ENCODE data around the gene LCN15.
"Not testable (repeated sequence)": the region's sequence is repeated elsewhere in the genome, so short reads cannot be mapped to it uniquely, and the experiment has no call there.

Gene LCN15

DNA sequence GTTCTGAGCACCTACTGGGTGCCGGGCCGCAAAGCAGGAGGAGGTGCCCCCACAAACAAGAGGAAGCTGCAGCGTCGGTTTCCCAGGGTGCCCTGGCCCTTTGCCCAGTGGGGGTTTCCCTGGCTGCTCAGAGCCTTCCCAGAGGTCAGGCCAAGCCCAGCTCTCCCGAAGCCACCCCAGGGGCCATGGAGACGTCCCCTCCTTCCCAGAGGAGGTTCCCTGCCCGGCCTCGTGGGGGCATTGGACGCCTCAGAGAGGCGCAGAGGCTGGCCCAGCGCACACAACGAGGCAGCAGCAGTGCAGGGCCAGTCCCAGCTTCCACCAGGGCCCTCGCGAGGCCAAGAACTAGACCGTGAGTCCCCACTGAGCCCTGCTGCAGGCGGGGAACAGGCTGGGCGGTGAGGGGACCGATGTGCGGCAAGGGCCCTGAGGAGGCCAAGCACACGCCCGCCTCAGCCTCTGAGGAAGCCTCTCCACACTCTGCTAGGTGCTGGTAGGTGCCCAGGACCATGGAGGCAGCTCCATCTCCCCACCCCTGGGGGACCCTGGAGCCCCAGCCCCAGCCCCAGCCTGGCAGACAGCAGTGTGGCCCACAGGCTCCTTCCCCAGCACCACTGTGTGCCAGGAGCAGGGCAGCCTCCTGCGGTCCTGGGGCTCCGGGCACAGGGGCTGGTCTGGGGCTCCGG is 45.0 kb downstream of the LCN15 start:
- DNase-seq: no peak

GRCh38 chr9:136718345-136719194 is 45.7 kb downstream of the LCN15 start:
- DNase-seq: no peak

GRCh38 chr9:136717399-136717798 is 46.9 kb downstream of the LCN15 start:
- no peak for DNase-seq

- no peak for DNase-seq
Observed at GRCh38 chr9:136714893-136715274, 49.4 kb downstream of the LCN15 start.

- no peak for DNase-seq
Observed at GRCh38 chr9:136714096-136714892, 50.0 kb downstream of the LCN15 start.

DNA sequence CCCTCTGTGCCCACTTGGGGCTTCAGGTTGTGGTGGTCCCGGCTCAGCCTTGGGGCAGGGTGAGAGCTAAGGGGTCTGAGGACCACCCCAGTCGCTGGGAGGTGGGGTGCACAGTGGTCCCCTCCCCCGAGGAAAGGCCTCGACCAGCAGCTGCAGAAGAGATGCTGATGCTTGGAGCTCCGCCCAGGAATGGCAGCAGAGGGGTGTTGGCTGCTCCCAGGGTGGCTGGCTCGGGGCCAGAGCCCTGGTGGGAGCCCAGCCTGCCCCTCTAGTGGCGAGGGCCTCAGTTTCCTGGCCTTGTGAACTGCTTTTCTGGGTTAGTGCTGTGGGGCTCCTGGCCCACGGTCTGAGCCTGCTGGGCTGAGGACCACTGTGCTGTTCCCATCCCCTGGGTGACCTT is 50.8 kb downstream of the LCN15 start:
- DNase-seq: peak; percentile 65

DNA sequence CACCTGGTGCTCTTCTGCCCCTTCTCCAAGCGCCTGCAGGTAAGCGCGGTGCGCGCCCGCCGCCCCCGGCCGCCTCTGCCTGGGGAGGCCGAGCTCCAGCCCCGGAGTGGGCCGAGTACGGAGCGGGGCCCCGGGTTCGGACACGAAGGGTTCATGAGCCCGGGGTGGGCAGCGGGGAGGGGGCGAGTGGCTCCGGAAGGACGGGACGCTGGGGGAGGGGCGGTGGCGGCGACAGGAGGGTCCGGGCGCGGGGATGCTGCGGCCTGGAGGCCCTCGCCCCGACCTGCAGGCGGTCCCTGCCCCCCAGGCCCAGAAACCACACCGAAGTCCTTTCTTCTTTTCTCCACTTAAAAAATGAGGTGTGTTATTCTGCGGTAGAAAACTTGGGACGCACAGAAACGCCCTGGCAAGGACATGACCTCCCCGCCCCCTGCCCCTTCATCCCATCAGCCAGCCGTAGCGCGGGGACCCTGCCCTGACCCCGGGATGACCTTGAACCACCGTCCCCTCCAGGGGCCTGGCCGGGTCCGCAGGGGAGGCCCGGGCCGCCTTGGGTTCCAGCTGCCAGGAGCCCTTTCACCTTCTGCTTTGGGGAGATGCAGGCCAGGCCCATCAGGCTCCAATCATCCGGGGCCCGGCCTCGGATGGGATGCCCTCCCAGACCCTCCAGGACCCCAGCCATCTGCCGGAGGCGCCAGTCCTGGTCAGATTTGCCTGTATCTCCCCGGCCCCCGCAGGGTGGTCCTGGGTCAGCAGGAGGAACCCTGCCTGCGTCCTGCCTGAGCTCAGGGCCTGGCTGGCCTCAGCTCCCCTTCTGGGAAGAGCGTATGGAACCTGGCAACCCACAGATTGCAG is 51.4 kb downstream of the LCN15 start:
- DNase-seq: no peak

GRCh38 chr9:136711751-136712689 is 52.3 kb downstream of the LCN15 start, which contains the start of gene DIPK1B:
DIPK1B (plus strand) TSS chr9:136712572; CDS start chr9:136712666, 94 bp downstream.
- DNase-seq: peak; percentile 93

DNA sequence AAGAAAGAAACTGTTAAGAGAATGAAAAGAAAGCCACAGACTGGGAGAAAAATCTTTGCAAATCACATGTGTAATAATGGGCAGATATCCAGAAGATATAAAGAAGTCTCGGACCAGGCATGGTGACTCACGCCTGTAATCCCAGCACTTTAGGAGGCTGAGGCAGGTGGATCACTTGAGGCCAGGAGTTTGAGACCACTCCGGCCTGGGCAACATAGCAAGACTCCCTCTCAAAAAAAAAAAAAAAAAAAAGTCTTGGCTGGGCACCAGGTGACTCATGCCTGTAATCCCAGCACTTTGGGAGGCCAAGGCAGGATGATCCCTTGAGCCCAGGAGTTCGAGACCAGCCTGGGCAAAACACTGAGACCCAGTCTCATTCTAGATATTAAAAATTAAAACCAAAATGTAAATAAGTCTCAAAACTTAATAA is 53.1 kb downstream of the LCN15 start:
- not testable (repeated sequence) for DNase-seq

DNA sequence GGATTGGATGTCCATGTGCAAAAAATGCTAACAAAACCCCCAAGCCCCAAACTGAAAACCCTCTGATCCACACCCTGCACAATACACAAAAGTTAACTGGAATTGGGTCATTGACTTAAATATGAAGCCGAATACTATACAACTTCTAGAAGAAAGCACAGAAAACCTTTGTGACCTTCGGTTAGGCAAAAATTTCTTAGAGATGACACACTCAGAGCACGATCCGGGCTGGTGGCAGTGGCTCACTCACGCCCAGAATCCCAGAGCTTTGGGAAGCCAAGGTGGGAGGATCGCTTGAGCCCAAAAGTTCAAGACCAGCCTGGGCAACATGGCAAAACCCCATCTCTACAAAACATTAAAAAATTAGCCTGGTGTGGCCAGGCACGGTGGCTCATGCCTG is 53.8 kb downstream of the LCN15 start:
- DNase-seq: no peak

Measured in NCI-H2171 treated with DMSO at 0.1 percent for 48 hours (cell line).